ENCODE data around the gene MAPK7. TPM values are rescaled to one million over a fixed set of nuclear protein-coding genes. Genes with fewer than 3 reads are reported as not detected.

MAPK7 gene
- total and polyA plus RNA-seq, 10 of the 15 experiments (the other 5 are each of a cell fraction or from before 2014, with no cell fraction given), result 0.37 to 13.5 (median 5.6) TPM

DNA sequence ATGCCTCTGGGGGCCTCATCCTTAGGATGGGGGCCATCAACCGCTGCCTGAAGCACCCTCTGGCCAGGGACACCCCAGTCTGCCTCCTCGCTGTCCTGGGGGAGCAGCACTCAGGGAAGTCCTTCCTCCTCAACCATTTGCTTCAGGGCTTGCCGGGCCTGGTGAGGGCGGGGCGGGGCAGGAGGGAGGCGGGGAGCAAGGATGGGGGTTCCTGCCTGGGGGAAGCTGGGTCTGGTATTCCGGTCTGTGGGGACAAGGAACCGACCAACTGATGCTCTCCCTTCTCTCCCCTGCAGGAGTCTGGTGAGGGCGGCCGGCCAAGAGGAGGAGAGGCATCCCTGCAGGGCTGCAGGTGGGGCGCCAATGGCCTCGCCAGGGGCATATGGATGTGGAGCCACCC lies 34.7 kb downstream of the MAPK7 start:
- CTCF ChIA-PET, result no interaction called here
- in situ Hi-C loops (cut with MboI), result no loop called here

More for the DNA sequence above, 34.7 kb downstream of the MAPK7 start:
- Histone ChIP-seq H3K36me3 (ENCODE audit: control insufficient read depth in 2 of 2, insufficient read depth in 2 of 2, low read length in 1 of 2) (no peaks in the 10 kb centered on the region), H3K79me2 (ENCODE audit: control insufficient read depth, insufficient read depth, low read length) (no peaks in the 10 kb centered on the region), H3K27me3 (replicated peaks in 1 of 2; ENCODE audit: control insufficient read depth in 2 of 2, insufficient read depth in 2 of 2, low read length in 1 of 2) (peaks cover 1 to 3% of the 10 kb centered on the region in 2 experiments), H3K4me1 (ENCODE audit: control insufficient read depth, insufficient read depth, low read length) (no peaks in the 10 kb centered on the region), H3K4me2 (ENCODE audit: control insufficient read depth, insufficient read depth) (no peak overlapping the region), H4K20me1 (ENCODE audit: control insufficient read depth, insufficient read depth) (no peaks in the 10 kb centered on the region), H3K9me3 (replicated peaks; ENCODE audit: control insufficient read depth, insufficient read depth, low read length) (no peaks in the 10 kb centered on the region), H3K4me3 (no peak overlapping the region), H2AFZ (ENCODE audit: control insufficient read depth, low read depth, low read length) (no peak overlapping the region), H3K9ac (ENCODE audit: control insufficient read depth, insufficient read depth, low read length) (no peak overlapping the region), H3K27ac (ENCODE audit: control insufficient read depth, insufficient read depth) (no peak overlapping the region)
- ChIA-PET POLR2A (no interaction called here), RAD21 (ENCODE audit: unreplicated experiment) (no interaction called here), SMC1A (ENCODE audit: uncharacterized antibody, unreplicated experiment) (no interaction called here)
- ATAC-seq, result no peak
- DNase-seq (ENCODE audit: low read depth, low spot score), result no peak
- TF ChIP-seq ZNF207 (IDR thresholded peaks at IDR 0.05; ENCODE audit: borderline replicate concordance) (no peak), TCF7 (IDR thresholded peaks at IDR 0.05; ENCODE audit: borderline replicate concordance) (no peak), MTA2 (IDR thresholded peaks at IDR 0.05; ENCODE audit: low read depth) (no peak), NFXL1 (IDR thresholded peaks at IDR 0.05; ENCODE audit: borderline replicate concordance) (no peak), NR2F1 (conservative IDR thresholded peaks at IDR 0.05) (no peak), RAD51 (IDR thresholded peaks at IDR 0.05) (no peak), RFX5 (IDR thresholded peaks at IDR 0.05; ENCODE audit: low read depth, low read length) (no peak), CREM (IDR thresholded peaks at IDR 0.05; ENCODE audit: low read depth) (no peak), SMARCA5 (IDR thresholded peaks at IDR 0.05) (no peak), ASH2L (IDR thresholded peaks at IDR 0.05; ENCODE audit: borderline replicate concordance, low read depth) (no peak)
- TF ChIP-seq, protein P1, sequence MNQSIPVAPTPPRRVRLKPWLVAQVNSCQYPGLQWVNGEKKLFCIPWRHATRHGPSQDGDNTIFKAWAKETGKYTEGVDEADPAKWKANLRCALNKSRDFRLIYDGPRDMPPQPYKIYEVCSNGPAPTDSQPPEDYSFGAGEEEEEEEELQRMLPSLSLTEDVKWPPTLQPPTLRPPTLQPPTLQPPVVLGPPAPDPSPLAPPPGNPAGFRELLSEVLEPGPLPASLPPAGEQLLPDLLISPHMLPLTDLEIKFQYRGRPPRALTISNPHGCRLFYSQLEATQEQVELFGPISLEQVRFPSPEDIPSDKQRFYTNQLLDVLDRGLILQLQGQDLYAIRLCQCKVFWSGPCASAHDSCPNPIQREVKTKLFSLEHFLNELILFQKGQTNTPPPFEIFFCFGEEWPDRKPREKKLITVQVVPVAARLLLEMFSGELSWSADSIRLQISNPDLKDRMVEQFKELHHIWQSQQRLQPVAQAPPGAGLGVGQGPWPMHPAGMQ (IDR thresholded peaks at IDR 0.05; ENCODE audit: borderline replicate concordance), result no peak
- TF ChIP-seq, protein P2, sequence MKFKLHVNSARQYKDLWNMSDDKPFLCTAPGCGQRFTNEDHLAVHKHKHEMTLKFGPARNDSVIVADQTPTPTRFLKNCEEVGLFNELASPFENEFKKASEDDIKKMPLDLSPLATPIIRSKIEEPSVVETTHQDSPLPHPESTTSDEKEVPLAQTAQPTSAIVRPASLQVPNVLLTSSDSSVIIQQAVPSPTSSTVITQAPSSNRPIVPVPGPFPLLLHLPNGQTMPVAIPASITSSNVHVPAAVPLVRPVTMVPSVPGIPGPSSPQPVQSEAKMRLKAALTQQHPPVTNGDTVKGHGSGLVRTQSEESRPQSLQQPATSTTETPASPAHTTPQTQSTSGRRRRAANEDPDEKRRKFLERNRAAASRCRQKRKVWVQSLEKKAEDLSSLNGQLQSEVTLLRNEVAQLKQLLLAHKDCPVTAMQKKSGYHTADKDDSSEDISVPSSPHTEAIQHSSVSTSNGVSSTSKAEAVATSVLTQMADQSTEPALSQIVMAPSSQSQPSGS (IDR thresholded peaks at IDR 0.05; ENCODE audit: low read length), result no peak
- TF ChIP-seq, protein P3, sequence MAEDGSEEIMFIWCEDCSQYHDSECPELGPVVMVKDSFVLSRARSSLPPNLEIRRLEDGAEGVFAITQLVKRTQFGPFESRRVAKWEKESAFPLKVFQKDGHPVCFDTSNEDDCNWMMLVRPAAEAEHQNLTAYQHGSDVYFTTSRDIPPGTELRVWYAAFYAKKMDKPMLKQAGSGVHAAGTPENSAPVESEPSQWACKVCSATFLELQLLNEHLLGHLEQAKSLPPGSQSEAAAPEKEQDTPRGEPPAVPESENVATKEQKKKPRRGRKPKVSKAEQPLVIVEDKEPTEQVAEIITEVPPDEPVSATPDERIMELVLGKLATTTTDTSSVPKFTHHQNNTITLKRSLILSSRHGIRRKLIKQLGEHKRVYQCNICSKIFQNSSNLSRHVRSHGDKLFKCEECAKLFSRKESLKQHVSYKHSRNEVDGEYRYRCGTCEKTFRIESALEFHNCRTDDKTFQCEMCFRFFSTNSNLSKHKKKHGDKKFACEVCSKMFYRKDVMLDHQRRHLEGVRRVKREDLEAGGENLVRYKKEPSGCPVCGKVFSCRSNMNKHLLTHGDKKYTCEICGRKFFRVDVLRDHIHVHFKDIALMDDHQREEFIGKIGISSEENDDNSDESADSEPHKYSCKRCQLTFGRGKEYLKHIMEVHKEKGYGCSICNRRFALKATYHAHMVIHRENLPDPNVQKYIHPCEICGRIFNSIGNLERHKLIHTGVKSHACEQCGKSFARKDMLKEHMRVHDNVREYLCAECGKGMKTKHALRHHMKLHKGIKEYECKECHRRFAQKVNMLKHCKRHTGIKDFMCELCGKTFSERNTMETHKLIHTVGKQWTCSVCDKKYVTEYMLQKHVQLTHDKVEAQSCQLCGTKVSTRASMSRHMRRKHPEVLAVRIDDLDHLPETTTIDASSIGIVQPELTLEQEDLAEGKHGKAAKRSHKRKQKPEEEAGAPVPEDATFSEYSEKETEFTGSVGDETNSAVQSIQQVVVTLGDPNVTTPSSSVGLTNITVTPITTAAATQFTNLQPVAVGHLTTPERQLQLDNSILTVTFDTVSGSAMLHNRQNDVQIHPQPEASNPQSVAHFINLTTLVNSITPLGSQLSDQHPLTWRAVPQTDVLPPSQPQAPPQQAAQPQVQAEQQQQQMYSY (CRISPR knock-in tag; IDR thresholded peaks at IDR 0.05), result no peak
- TF ChIP-seq, protein P4, sequence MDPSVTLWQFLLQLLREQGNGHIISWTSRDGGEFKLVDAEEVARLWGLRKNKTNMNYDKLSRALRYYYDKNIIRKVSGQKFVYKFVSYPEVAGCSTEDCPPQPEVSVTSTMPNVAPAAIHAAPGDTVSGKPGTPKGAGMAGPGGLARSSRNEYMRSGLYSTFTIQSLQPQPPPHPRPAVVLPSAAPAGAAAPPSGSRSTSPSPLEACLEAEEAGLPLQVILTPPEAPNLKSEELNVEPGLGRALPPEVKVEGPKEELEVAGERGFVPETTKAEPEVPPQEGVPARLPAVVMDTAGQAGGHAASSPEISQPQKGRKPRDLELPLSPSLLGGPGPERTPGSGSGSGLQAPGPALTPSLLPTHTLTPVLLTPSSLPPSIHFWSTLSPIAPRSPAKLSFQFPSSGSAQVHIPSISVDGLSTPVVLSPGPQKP (IDR thresholded peaks at IDR 0.05; ENCODE audit: low read depth, low read length), result no peak
- FAIRE-seq, result no peak
- intact Hi-C loops (cut with micrococcal nuclease; ENCODE audit: unreplicated experiment), result no loop called here
- WGBS (ENCODE audit: insufficient coverage, insufficient replicate concordance, low lambda C conversion rate, missing lambda C conversion rate), result 21% methylated on average over 10 of the region's 12 CpGs
- BruUV-seq (replicated peaks), result no TSS peak
